ENCODE measurements around the gene FAXDC2. TPM values are rescaled to one million over a fixed set of nuclear protein-coding genes. Genes with fewer than 3 reads are reported as not detected.

The FAXDC2 gene
- polyA plus RNA-seq, 1 donor (not counting 4 experiments of a cell fraction or from before 2014, with no cell fraction given), result 4.6 TPM

GRCh38 chr5:154770111-154770510 lies 80.3 kb downstream of the FAXDC2 start:
- H3K4me3 ChIP-seq (ENCODE audit: control insufficient read depth in 2 of 3, extremely low read depth in 1 of 3, insufficient read depth in 2 of 3, low read depth in 1 of 3, low read length in 3 of 3), result no peak overlapping the region
- no peaks in the 10 kb centered on the region for H3K9me3 ChIP-seq (ENCODE audit: control insufficient read depth, low read depth, low read length)
- peaks cover 72% of the 10 kb centered on the region for H4K20me1 ChIP-seq (ENCODE audit: control insufficient read depth, extremely low read depth, insufficient read depth, low read length)
- peaks cover 31% of the 10 kb centered on the region for H3K9me1 ChIP-seq (ENCODE audit: control insufficient read depth, extremely low read depth, insufficient read depth, low read length)
- H3K79me2 ChIP-seq (ENCODE audit: control insufficient read depth, insufficient read depth, low read length), result peaks cover 98% of the 10 kb centered on the region
- FAIRE-seq (no peak), DNase-seq (ENCODE audit: low read depth, low spot score) (no peak)
- no peak overlapping the region for H3K9ac ChIP-seq (ENCODE audit: control insufficient read depth, extremely low read depth, insufficient read depth, low read length)
- peaks cover 1 to 23% of the 10 kb centered on the region in 2 experiments for H3K36me3 ChIP-seq (ENCODE audit: control insufficient read depth in 2 of 2, extremely low read depth in 1 of 2, insufficient read depth in 2 of 2, low read length in 2 of 2)
- H3K4me1 ChIP-seq (ENCODE audit: control insufficient read depth, extremely low read depth, insufficient read depth, low read length), result peaks cover 26% of the 10 kb centered on the region
- H3K4me2 ChIP-seq (ENCODE audit: control insufficient read depth, extremely low read depth, insufficient read depth, low read depth, low read length), result no peak overlapping the region
- no peak overlapping the region for H2AFZ ChIP-seq (ENCODE audit: control insufficient read depth, low read length)
- no peak for TF ChIP-seq CTCF (optimal IDR thresholded peaks at IDR 0.05 in 1 of 3, IDR thresholded peaks at IDR 0.05 in 1 of 3, conservative IDR thresholded peaks at IDR 0.05 in 1 of 3; ENCODE audit: extremely low read depth in 1 of 3, insufficient read depth in 2 of 3, low read length in 3 of 3)
- TF ChIP-seq EZH2 (IDR thresholded peaks at IDR 0.05; ENCODE audit: low read length), result no peak
- no peaks in the 10 kb centered on the region for H3K27me3 ChIP-seq (ENCODE audit: control insufficient read depth, extremely low read depth, insufficient read depth, low read length)
- dilution Hi-C loops (cut with MboI; ENCODE audit: extremely low pct_ligation_motif_present, low sequenced_read_pairs), result no loop called here
- no peak overlapping the region for H3K27ac ChIP-seq (ENCODE audit: control insufficient read depth, insufficient read depth, low read length)

Small RNA genes within 50 kb of the gene (small RNA-seq; reads per million reads assigned to genes)
- gene MIR378H (ENCODE audit: insufficient read length in 3 of 3, low read depth in 3 of 3, low replicate concordance in 1 of 3), result 0 reads per million in 3 experiments

Other genes with a start within 250 kb of the FAXDC2 start
- 39.3 to 139 TPM (median 65.6 TPM) in 3 replicates for gene LARP1, start 95.2 kb downstream of the FAXDC2 start, polyA plus RNA-seq
- gene CNOT8, start 8.0 kb upstream of the FAXDC2 start, polyA plus RNA-seq, result 28.1 to 44.5 TPM (median 36.2 TPM) in 3 replicates
- gene GEMIN5, start 87.6 kb upstream of the FAXDC2 start, polyA plus RNA-seq, result 8.1 to 18.2 TPM (median 12.5 TPM) in 3 replicates
- gene MRPL22, start 90.5 kb upstream of the FAXDC2 start, polyA plus RNA-seq, result 48.3 to 76.9 TPM (median 53.6 TPM) in 3 replicates
- gene KIF4B, start 163.2 kb upstream of the FAXDC2 start, polyA plus RNA-seq, result not detected in 3 replicates